Peyer's patch (tissue), 4 donors: Measurements from ENCODE around the gene FNBP1.

Source experiments
- POLR2A ChIP-seq, 2 donors: fragments of 450-650 bp; IDR thresholded peaks; one replicate each; pipeline ENCODE4 v1.5.1; 2017; ENCODE audit warnings: antibody characterized with exemption in 2 of 2, mild to moderate bottlenecking in 2 of 2, moderate library complexity in 2 of 2
- TF ChIP-seq, protein P1 (sequence below), 6 experiments: fragments of 450-650 bp in 4 of 6; fragments of 200-600 bp in 2 of 6; sonication (generic) in 1 of 6; IDR thresholded peaks; one replicate each; pipeline ENCODE4 v1.5.1; 2017 to 2019; ENCODE audit warnings: antibody characterized with exemption in 6 of 6, mild to moderate bottlenecking in 3 of 6, moderate library complexity in 1 of 6

DNA sequence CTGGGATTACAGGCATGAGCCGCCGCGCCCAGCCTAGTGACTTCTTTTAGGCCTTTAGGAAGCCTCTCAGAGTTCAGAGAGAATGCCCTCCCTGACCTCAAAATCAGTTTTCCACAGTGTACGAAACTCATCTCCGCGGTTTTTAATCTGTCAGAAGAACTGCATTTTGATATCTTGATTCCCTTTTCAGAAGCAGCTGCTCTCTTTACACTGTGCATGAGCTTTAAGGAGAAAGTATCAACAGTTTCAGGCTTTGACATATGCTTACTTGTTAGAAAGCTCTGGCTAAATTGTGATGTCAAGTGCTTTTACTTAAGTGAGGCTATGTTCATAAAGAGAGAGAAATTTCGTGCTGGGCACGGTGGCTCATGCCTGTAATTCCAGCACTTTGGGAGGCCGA, 133.1 kb downstream of the FNBP1 start:
- TF ChIP-seq, protein P1, sequence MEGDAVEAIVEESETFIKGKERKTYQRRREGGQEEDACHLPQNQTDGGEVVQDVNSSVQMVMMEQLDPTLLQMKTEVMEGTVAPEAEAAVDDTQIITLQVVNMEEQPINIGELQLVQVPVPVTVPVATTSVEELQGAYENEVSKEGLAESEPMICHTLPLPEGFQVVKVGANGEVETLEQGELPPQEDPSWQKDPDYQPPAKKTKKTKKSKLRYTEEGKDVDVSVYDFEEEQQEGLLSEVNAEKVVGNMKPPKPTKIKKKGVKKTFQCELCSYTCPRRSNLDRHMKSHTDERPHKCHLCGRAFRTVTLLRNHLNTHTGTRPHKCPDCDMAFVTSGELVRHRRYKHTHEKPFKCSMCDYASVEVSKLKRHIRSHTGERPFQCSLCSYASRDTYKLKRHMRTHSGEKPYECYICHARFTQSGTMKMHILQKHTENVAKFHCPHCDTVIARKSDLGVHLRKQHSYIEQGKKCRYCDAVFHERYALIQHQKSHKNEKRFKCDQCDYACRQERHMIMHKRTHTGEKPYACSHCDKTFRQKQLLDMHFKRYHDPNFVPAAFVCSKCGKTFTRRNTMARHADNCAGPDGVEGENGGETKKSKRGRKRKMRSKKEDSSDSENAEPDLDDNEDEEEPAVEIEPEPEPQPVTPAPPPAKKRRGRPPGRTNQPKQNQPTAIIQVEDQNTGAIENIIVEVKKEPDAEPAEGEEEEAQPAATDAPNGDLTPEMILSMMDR (IDR thresholded peaks at IDR 0.05): no peak
- TF ChIP-seq POLR2A (IDR thresholded peaks at IDR 0.05): no peak
